Mesendoderm (in vitro differentiated cells): Measurements from ENCODE around the gene RNU2-63P.
A peak's percentile ranks its signal among the peaks of the same experiment; 100 is the strongest.

ENCODE experiments used
- DNase-seq: peaks from one replicate; pipeline ENCODE4 v3.0.0; 2013
- H2AK5ac ChIP-seq: 2 replicates; pipeline ENCODE4 v1.6.1; 2013; ENCODE audit warnings: low read length, inconsistent platforms
- H2BK120ac ChIP-seq: 2 replicates; pipeline ENCODE4 v1.6.1; 2013; ENCODE audit warnings: low read depth, mild to moderate bottlenecking, low read length, moderate library complexity, mixed read lengths
- H2BK15ac ChIP-seq: replicated peaks from 2 replicates; pipeline ENCODE4 v1.6.1; 2013; ENCODE audit warnings: low read depth, mild to moderate bottlenecking, moderate library complexity
- H2BK5ac ChIP-seq: 2 replicates; pipeline ENCODE4 v1.6.1; 2013; ENCODE audit warnings: low read length, inconsistent platforms
- H3K18ac ChIP-seq: 2 replicates; pipeline ENCODE4 v1.6.1; 2013; ENCODE audit warnings: mild to moderate bottlenecking, low read length, mixed read lengths
- H3K23ac ChIP-seq: one replicate; pipeline ENCODE4 v1.6.1; 2013; ENCODE audit warnings: low read length
- H3K27ac ChIP-seq: 2 replicates; pipeline ENCODE4 v1.5.1; 2013; ENCODE audit warnings: low read depth, mild to moderate bottlenecking, inconsistent platforms, low read length, moderate library complexity
- H3K27me3 ChIP-seq: 2 replicates; pipeline ENCODE4 v1.6.1; 2013; ENCODE audit warnings: low read length, control low read depth, mild to moderate bottlenecking, inconsistent platforms; ENCODE audit not compliant: insufficient read depth, poor library complexity
- H3K36me3 ChIP-seq: 2 replicates; pipeline ENCODE4 v1.6.1; 2013; ENCODE audit warnings: low read length, inconsistent platforms; ENCODE audit not compliant: control insufficient read depth, insufficient read depth
- H3K4ac ChIP-seq: one replicate; pipeline ENCODE4 v1.6.1; 2013; ENCODE audit warnings: low read depth, mild to moderate bottlenecking, low read length, moderate library complexity
- H3K4me1 ChIP-seq: 2 replicates; pipeline ENCODE4 v1.6.1; 2013; ENCODE audit warnings: low read depth, low read length, inconsistent platforms; ENCODE audit not compliant: control insufficient read depth
- H3K4me2 ChIP-seq: 2 replicates; pipeline ENCODE4 v1.6.1; 2013; ENCODE audit warnings: low read length
- H3K4me3 ChIP-seq: 2 replicates; pipeline ENCODE4 v1.5.1; 2013; ENCODE audit warnings: mild to moderate bottlenecking, low read length
- H3K56ac ChIP-seq: one replicate; pipeline ENCODE4 v1.6.1; 2013; ENCODE audit warnings: low read length
- H3K79me1 ChIP-seq: 2 replicates; pipeline ENCODE4 v1.6.1; 2013; ENCODE audit warnings: low read length, inconsistent platforms
- H3K79me2 ChIP-seq: 2 replicates; pipeline ENCODE4 v1.6.1; 2013; ENCODE audit warnings: mild to moderate bottlenecking, low read length; ENCODE audit not compliant: control insufficient read depth, insufficient read depth
- H3K9ac ChIP-seq: 2 replicates; pipeline ENCODE4 v1.6.1; 2013; ENCODE audit warnings: low read length, inconsistent platforms
- H4K5ac ChIP-seq: one replicate; pipeline ENCODE4 v1.6.1; 2013; ENCODE audit warnings: low read length
- H4K8ac ChIP-seq: one replicate; pipeline ENCODE4 v1.6.1; 2013; ENCODE audit warnings: low read depth, mild to moderate bottlenecking, control low read depth, low read length, moderate library complexity
- WGBS: extraction: QIAGEN DNeasy Blood & Tissue Kit; methylation state at CpG from one replicate; pipeline ENCODE4 v1.1.7; 2013; ENCODE audit warnings: low lambda C conversion rate, missing lambda C conversion rate; ENCODE audit not compliant: insufficient coverage; ENCODE audit errors: extremely low coverage; 5-methylcytosine and 5-hydroxymethylcytosine counted together

RNU2-63P gene

DNA sequence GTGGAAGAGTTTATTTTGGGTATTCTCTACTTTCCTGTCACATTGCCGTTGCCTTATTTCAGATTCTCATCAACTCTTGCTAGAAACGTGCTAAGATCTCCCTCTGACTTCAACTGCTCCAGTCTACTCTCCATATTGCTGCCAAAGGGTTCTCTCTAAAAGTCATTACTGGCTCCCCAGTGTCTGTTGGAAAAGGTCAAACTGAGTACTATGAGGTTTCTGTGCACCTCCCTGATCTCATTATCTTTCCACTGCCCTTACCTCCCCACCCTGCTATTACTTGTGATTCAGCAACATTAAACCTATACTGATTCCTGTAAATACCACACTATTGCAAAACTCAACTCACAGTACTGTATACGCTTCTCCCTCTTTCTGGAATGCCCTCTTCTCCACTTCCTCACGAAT is 41.1 kb upstream of the RNU2-63P start:
- Histone ChIP-seq H3K23ac (no peak overlapping the region), H2BK5ac (no peak overlapping the region), H3K27me3 (no peaks in the 10 kb centered on the region), H4K8ac (no peak overlapping the region), H3K27ac (no peak overlapping the region), H4K5ac (no peak overlapping the region), H2AK5ac (no peak overlapping the region), H3K79me1 (peaks cover 10% of the 10 kb centered on the region), H3K9ac (no peak overlapping the region), H3K56ac (no peak overlapping the region), H3K4me1 (peaks cover 6% of the 10 kb centered on the region), H3K79me2 (peaks cover 16% of the 10 kb centered on the region), H2BK15ac (no peak overlapping the region), H3K18ac (no peak overlapping the region), H3K4me3 (no peak overlapping the region), H3K4ac (no peak overlapping the region), H2BK120ac (no peak overlapping the region), H3K36me3 (no peaks in the 10 kb centered on the region), H3K4me2 (no peak overlapping the region)
- no CpG with 5 or more reads among the region's 4 CpGs for WGBS
- DNase-seq: no peak

- Histone ChIP-seq H3K27me3 (no peaks in the 10 kb centered on the region), H2AK5ac (no peak within 1 kb of the TSS), H3K23ac (no peak within 1 kb of the TSS), H4K8ac (peak within 1 kb of the TSS; percentile 96), H3K9ac (peak within 1 kb of the TSS; percentile 92), H3K4me1 (peaks cover 6% of the 10 kb centered on the region), H3K4me3 (peak within 1 kb of the TSS; percentile 88), H3K18ac (peak within 1 kb of the TSS; percentile 97), H3K4ac (peak within 1 kb of the TSS; percentile 96), H3K4me2 (peak within 1 kb of the TSS; percentile 54), H3K36me3 (no peaks in the 10 kb centered on the region), H3K79me2 (peaks cover 16% of the 10 kb centered on the region), H3K79me1 (peaks cover 10% of the 10 kb centered on the region), H2BK120ac (no peak within 1 kb of the TSS), H3K27ac (peak within 1 kb of the TSS; percentile 95), H3K56ac (peak within 1 kb of the TSS; percentile 95), H4K5ac (no peak within 1 kb of the TSS), H2BK5ac (peak within 1 kb of the TSS; percentile 46), H2BK15ac (no peak within 1 kb of the TSS)
- no CpG with 5 or more reads among the region's 77 CpGs for whole genome bisulfite sequencing
- DNase-seq: peak; percentile 97
These were observed 39.2 kb upstream of the RNU2-63P start, which contains the start of gene KRCC1 for GRCh38 chr2:88055371-88056128. TSS of gene KRCC1 (minus strand) at chr2:88055783. CDS start at chr2:88028563, 27,220 bp downstream.

DNA sequence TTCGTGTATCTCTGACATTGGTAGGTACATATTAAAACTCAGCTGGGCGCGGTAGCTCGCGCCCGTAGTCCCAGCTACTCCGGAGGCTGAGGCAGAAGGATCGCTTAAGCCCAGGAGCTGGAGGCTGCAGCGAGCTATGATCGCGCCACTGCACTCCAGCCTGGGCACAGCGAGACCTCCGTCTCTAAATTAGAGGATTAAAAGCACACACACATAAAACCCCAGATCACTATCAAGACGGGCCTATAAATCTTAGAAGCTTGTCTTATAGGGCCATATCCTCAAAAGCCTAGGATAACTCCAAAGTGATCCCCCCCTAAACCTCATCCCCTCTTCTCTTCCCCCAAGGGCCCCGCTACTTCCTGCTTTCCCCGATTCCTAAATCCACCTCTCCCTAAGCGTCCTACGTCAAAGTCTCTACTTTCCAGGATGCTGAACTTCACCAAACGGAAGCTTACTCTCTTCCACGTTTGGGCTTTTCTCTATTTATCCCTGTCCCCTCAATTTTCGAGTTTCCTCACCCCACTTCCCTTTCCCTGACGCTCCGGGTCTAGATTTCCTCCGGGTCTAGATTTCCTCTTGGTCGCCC is 38.5 kb upstream of the RNU2-63P start:
- Histone ChIP-seq H3K9ac (peak overlapping the region; percentile 92), H4K8ac (peak overlapping the region; percentile 96), H3K4me3 (peak overlapping the region; percentile 88), H4K5ac (no peak overlapping the region), H2BK15ac (no peak overlapping the region), H3K4me1 (peaks cover 6% of the 10 kb centered on the region), H3K4me2 (peak overlapping the region; percentile 54), H3K79me1 (peaks cover 10% of the 10 kb centered on the region), H2BK5ac (peak overlapping the region; percentile 46), H3K23ac (no peak overlapping the region), H3K79me2 (peaks cover 16% of the 10 kb centered on the region), H3K18ac (peak overlapping the region; percentile 97), H2BK120ac (no peak overlapping the region), H3K4ac (peak overlapping the region; percentile 96), H3K56ac (peak overlapping the region; percentile 95), H2AK5ac (no peak overlapping the region), H3K36me3 (no peaks in the 10 kb centered on the region), H3K27me3 (no peaks in the 10 kb centered on the region), H3K27ac (peak overlapping the region; percentile 95)
- no CpG with 5 or more reads among the region's 25 CpGs for WGBS
- peak; percentile 52 for DNase-seq

GRCh38 chr2:88053934-88054781 is 37.8 kb upstream of the RNU2-63P start:
- H3K4me3 ChIP-seq: peak overlapping the region; percentile 88
- no peaks in the 10 kb centered on the region for H3K27me3 ChIP-seq
- no peaks in the 10 kb centered on the region for H3K36me3 ChIP-seq
- H2BK120ac ChIP-seq: no peak overlapping the region
- H3K4ac ChIP-seq: no peak overlapping the region
- no peak overlapping the region for H2BK5ac ChIP-seq
- H4K5ac ChIP-seq: no peak overlapping the region
- no CpG with 5 or more reads among the region's 10 CpGs for WGBS
- H3K4me2 ChIP-seq: peak overlapping the region; percentile 54
- H3K27ac ChIP-seq: no peak overlapping the region
- peak; percentile 47 for DNase-seq
- H4K8ac ChIP-seq: no peak overlapping the region
- peak overlapping the region; percentile 60 for H3K18ac ChIP-seq
- H3K79me1 ChIP-seq: peaks cover 10% of the 10 kb centered on the region
- H3K79me2 ChIP-seq: peaks cover 16% of the 10 kb centered on the region
- H2BK15ac ChIP-seq: no peak overlapping the region
- H3K4me1 ChIP-seq: peaks cover 6% of the 10 kb centered on the region
- peak overlapping the region; percentile 95 for H3K56ac ChIP-seq
- H3K9ac ChIP-seq: peak overlapping the region; percentile 92
- H2AK5ac ChIP-seq: no peak overlapping the region
- no peak overlapping the region for H3K23ac ChIP-seq

GRCh38 chr2:88053296-88053695 is 36.9 kb upstream of the RNU2-63P start:
- no peaks in the 10 kb centered on the region for H3K36me3 ChIP-seq
- H3K27ac ChIP-seq: no peak overlapping the region
- H3K4me2 ChIP-seq: no peak overlapping the region
- no peak overlapping the region for H2BK5ac ChIP-seq
- no peak overlapping the region for H3K23ac ChIP-seq
- H3K4me3 ChIP-seq: no peak overlapping the region
- H3K18ac ChIP-seq: no peak overlapping the region
- no peak overlapping the region for H3K56ac ChIP-seq
- H2BK120ac ChIP-seq: no peak overlapping the region
- peaks cover 16% of the 10 kb centered on the region for H3K79me2 ChIP-seq
- no peaks in the 10 kb centered on the region for H3K27me3 ChIP-seq
- no peak for DNase-seq
- H4K8ac ChIP-seq: no peak overlapping the region
- peaks cover 10% of the 10 kb centered on the region for H3K79me1 ChIP-seq
- H2AK5ac ChIP-seq: no peak overlapping the region
- H3K4me1 ChIP-seq: peaks cover 6% of the 10 kb centered on the region
- H3K9ac ChIP-seq: peak overlapping the region; percentile 18
- no peak overlapping the region for H3K4ac ChIP-seq
- H2BK15ac ChIP-seq: no peak overlapping the region
- H4K5ac ChIP-seq: no peak overlapping the region
- no CpG with 5 or more reads among the region's 1 CpG for WGBS
